ENCODE results near the gene PMS1. TPM values are rescaled to one million over a fixed set of nuclear protein-coding genes. Genes with fewer than 3 reads are reported as not detected.

The PMS1 gene
- total RNA-seq, 8 experiments from 2014 or later, result 22.6 to 37.4 (median 25.9) TPM

DNA sequence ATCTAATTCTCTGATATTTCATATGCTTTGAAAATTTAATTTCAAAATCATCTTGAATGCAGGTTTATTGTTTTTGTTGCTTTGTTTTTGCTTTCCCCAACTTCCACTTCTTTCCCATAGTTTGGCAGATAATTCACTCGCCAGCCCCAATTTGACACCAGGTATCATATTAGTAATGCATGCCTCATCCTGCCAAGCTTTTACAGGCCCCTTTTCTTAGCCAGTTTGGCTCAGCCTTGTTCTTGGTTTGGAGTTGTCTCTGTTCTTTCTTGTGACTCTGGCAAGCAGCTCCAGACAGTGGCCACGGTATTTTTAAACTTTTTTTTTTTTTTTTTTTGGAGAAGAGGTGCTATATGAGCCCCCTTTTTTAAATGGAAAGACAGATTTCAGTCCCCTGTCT, 65.3 kb downstream of the PMS1 start:
- Histone ChIP-seq H3K4me1 (replicated peaks in 1 of 2) (no peaks in the 10 kb centered on the region), H3K4me3 (no peak overlapping the region), H3K27ac (no peak overlapping the region)
- ATAC-seq (replicated peaks in 6 of 8), result no peak
- WGBS, 10 experiments, result 50 to 100% (median 95%) methylated on average over 1 to 2 of the region's 2 CpGs; no CpG with 5 or more reads in 1 of the 10 experiments
- in situ Hi-C loops (cut with MboI; ENCODE audit: low pct_unique_long_range_greater_than_20kb in 2 of 9, low sequenced_read_pairs in 9 of 9, unreplicated experiment in 9 of 9), result no loop called here

- Histone ChIP-seq H3K4me1 (replicated peaks in 1 of 2) (no peaks in the 10 kb centered on the region), H3K4me3 (no peak overlapping the region), H3K27ac (no peak overlapping the region)
- WGBS, 10 experiments, result 17 to 67% (median 56%) methylated on average over 1 of the region's 1 CpG; no CpG with 5 or more reads in 4 of the 10 experiments
- in situ Hi-C loops (cut with MboI; ENCODE audit: low pct_unique_long_range_greater_than_20kb in 2 of 9, low sequenced_read_pairs in 9 of 9, unreplicated experiment in 9 of 9), result no loop called here
- ATAC-seq (replicated peaks in 6 of 8), result peak in 1 of 8 experiments; percentile 22
Observed at GRCh38 chr2:189851174-189851826, 67.0 kb downstream of the PMS1 start.

DNA sequence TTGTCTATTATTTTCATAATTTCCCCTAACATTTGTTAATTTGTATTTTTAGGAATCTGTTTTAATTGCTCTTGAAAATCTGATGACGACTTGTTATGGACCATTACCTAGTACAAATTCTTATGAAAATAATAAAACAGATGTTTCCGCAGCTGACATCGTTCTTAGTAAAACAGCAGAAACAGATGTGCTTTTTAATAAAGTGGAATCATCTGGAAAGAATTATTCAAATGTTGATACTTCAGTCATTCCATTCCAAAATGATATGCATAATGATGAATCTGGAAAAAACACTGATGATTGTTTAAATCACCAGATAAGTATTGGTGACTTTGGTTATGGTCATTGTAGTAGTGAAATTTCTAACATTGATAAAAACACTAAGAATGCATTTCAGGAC, 69.9 kb downstream of the PMS1 start:
- ATAC-seq (replicated peaks in 6 of 8), result no peak

GRCh38 chr2:189854940-189855339, 70.7 kb downstream of the PMS1 start:
- ATAC-seq (replicated peaks in 6 of 8), result no peak
- in situ Hi-C loops (cut with MboI; ENCODE audit: low pct_unique_long_range_greater_than_20kb in 2 of 9, low sequenced_read_pairs in 9 of 9, unreplicated experiment in 9 of 9), result no loop called here
- Histone ChIP-seq H3K4me1 (replicated peaks in 1 of 2) (no peaks in the 10 kb centered on the region), H3K4me3 (no peak overlapping the region), H3K27ac (no peak overlapping the region)
- 90 to 100% (median 97%) methylated on average over 2 to 3 of the region's 3 CpGs; no CpG with 5 or more reads in 1 of the 10 experiments for WGBS, 10 experiments

More for the DNA sequence above, 69.9 kb downstream of the PMS1 start:
- Histone ChIP-seq H3K27ac (no peak overlapping the region), H3K4me1 (replicated peaks in 1 of 2) (no peaks in the 10 kb centered on the region), H3K4me3 (no peak overlapping the region)
- in situ Hi-C loops (cut with MboI; ENCODE audit: low pct_unique_long_range_greater_than_20kb in 2 of 9, low sequenced_read_pairs in 9 of 9, unreplicated experiment in 9 of 9), result no loop called here
- 15 to 100% (median 95%) methylated on average over 1 to 3 of the region's 3 CpGs; no CpG with 5 or more reads in 1 of the 10 experiments for WGBS, 10 experiments

GRCh38 chr2:189858291-189858690, 74.0 kb downstream of the PMS1 start:
- Histone ChIP-seq H3K4me1 (replicated peaks in 1 of 2) (no peaks in the 10 kb centered on the region), H3K4me3 (no peak overlapping the region), H3K27ac (no peak overlapping the region)
- in situ Hi-C loops (cut with MboI; ENCODE audit: low pct_unique_long_range_greater_than_20kb in 2 of 9, low sequenced_read_pairs in 9 of 9, unreplicated experiment in 9 of 9), result no loop called here
- 0 to 100% (median 81%) methylated on average over 1 of the region's 1 CpG; no CpG with 5 or more reads in 2 of the 10 experiments for WGBS, 10 experiments
- no peak for ATAC-seq (replicated peaks in 6 of 8)

- no peak for ATAC-seq (replicated peaks in 6 of 8)
- H3K27ac ChIP-seq, result no peak overlapping the region
- in situ Hi-C loops (cut with MboI; ENCODE audit: low pct_unique_long_range_greater_than_20kb in 2 of 9, low sequenced_read_pairs in 9 of 9, unreplicated experiment in 9 of 9), result no loop called here
- no peak overlapping the region for H3K4me3 ChIP-seq
- H3K4me1 ChIP-seq (replicated peaks in 1 of 2), result no peaks in the 10 kb centered on the region
Observed at GRCh38 chr2:189860161-189860560, 75.9 kb downstream of the PMS1 start.

DNA sequence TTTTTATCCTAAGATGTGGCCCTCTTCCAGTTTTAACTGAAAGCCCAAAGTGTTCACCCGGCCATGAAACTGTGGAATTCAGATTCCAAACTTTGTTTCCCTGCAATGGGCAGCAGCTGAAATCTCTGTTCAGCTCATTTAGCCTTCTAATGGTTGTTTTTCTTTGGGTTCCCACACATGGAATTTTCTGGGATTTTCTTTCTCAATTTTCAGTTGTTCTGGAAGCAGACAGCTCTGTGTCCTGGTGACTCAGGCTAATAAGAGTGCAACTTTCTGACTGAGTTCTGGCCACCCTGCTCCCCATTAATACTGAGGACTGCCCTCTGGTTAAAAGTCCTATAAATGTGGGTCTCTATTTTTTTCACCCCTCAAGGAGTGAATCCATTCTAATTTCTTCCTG, 78.5 kb downstream of the PMS1 start:
- Histone ChIP-seq H3K4me3 (no peak overlapping the region), H3K4me1 (replicated peaks in 1 of 2) (no peaks in the 10 kb centered on the region), H3K27ac (no peak overlapping the region)
- ATAC-seq (replicated peaks in 6 of 8), result no peak
- in situ Hi-C loops (cut with MboI; ENCODE audit: low pct_unique_long_range_greater_than_20kb in 2 of 9, low sequenced_read_pairs in 9 of 9, unreplicated experiment in 9 of 9), result no loop called here
- WGBS, 10 experiments, result 64 to 100% (median 100%) methylated on average over 1 of the region's 1 CpG; no CpG with 5 or more reads in 3 of the 10 experiments

GRCh38 chr2:189865826-189866225, 81.6 kb downstream of the PMS1 start:
- Histone ChIP-seq H3K27ac (no peak overlapping the region), H3K4me1 (replicated peaks in 1 of 2) (no peaks in the 10 kb centered on the region), H3K4me3 (no peak overlapping the region)
- in situ Hi-C loops (cut with MboI; ENCODE audit: low pct_unique_long_range_greater_than_20kb in 2 of 9, low sequenced_read_pairs in 9 of 9, unreplicated experiment in 9 of 9), result no loop called here
- ATAC-seq (replicated peaks in 6 of 8), result no peak
- 83 to 100% (median 100%) methylated on average over 1 of the region's 1 CpG for WGBS, 10 experiments

DNA sequence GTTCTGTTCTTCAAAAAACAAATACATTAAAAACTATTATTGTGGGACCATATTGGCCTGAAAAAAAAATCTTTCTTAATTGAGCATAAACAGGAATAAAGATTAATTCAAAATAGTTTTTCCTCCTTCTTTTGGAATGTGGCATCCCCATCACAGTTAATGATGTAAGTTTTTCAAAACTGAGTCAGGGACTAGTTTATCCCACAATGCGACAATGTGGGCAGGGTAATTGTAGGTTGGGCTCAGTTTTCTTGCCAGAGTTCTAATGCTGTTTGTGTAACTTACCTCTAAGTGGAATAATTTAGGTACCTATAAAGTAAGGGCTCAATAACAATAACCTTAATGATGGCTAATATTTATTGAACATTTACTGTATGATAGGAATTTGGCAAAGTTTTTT, 82.0 kb downstream of the PMS1 start:
- in situ Hi-C loops (cut with MboI; ENCODE audit: low pct_unique_long_range_greater_than_20kb in 2 of 9, low sequenced_read_pairs in 9 of 9, unreplicated experiment in 9 of 9), result no loop called here
- Histone ChIP-seq H3K4me3 (no peak overlapping the region), H3K27ac (no peak overlapping the region), H3K4me1 (replicated peaks in 1 of 2) (no peaks in the 10 kb centered on the region)
- no peak for ATAC-seq (replicated peaks in 6 of 8)
- WGBS, 10 experiments, result 57 to 100% (median 88%) methylated on average over 1 of the region's 1 CpG; no CpG with 5 or more reads in 4 of the 10 experiments

DNA sequence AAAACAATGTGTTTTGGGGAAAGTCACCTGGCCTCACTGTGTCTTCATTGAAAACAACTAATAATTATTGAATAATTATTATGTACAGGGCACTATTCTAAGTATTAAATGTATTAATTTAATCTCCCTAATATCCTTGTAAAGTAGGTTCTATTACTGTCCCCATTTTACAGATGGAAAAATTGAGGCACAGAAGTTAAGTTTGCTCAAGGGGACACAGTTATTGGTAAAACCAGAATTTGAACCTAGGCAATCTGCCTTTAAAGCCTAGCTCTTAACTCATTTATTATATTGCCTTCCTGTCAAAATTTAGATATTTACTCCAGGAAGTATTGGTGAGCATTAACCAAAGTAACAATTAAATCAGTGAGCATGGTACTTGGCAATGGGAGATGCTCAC, 84.6 kb downstream of the PMS1 start:
- in situ Hi-C loops (cut with MboI; ENCODE audit: low pct_unique_long_range_greater_than_20kb in 2 of 9, low sequenced_read_pairs in 9 of 9, unreplicated experiment in 9 of 9), result no loop called here
- H3K4me1 ChIP-seq (replicated peaks in 1 of 2), result no peaks in the 10 kb centered on the region
- no peak overlapping the region for H3K27ac ChIP-seq
- no peak for ATAC-seq (replicated peaks in 6 of 8)
- no peak overlapping the region for H3K4me3 ChIP-seq

GRCh38 chr2:189870381-189871085, 86.3 kb downstream of the PMS1 start:
- no peak for ATAC-seq (replicated peaks in 6 of 8)
- in situ Hi-C loops (cut with MboI; ENCODE audit: low pct_unique_long_range_greater_than_20kb in 2 of 9, low sequenced_read_pairs in 9 of 9, unreplicated experiment in 9 of 9), result no loop called here
- Histone ChIP-seq H3K27ac (no peak overlapping the region), H3K4me3 (no peak overlapping the region), H3K4me1 (replicated peaks in 1 of 2) (no peaks in the 10 kb centered on the region)
- 91 to 100% (median 95%) methylated on average over 1 to 5 of the region's 5 CpGs for whole genome bisulfite sequencing, 10 experiments

DNA sequence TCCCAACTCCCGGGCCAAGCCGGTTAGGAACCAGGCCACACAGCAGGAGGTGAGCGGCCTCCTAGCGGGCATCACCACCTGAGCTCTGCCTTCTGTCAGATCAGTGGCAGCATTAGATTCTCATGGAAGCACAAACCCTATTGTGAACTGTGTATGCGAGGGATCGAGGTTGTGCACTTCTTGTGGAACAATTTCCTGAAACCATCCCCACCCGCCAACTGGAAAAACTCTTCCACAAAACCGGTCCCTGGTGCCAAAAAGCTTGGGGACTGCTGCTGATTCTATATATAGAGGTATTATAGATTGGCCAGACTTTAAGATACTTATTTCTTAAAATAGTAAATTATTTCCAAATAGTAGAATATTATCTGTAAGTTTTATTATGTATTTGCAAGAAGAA, 89.4 kb downstream of the PMS1 start:
- in situ Hi-C loops (cut with MboI; ENCODE audit: low pct_unique_long_range_greater_than_20kb in 2 of 9, low sequenced_read_pairs in 9 of 9, unreplicated experiment in 9 of 9), result no loop called here
- H3K27ac ChIP-seq, result no peak overlapping the region
- H3K4me3 ChIP-seq, result no peak overlapping the region
- H3K4me1 ChIP-seq (replicated peaks in 1 of 2), result no peaks in the 10 kb centered on the region
- WGBS, 10 experiments, result 80 to 100% (median 94%) methylated on average over 1 to 8 of the region's 8 CpGs; no CpG with 5 or more reads in 2 of the 10 experiments
- ATAC-seq (replicated peaks in 6 of 8), result no peak

- H3K4me1 ChIP-seq (replicated peaks in 1 of 2), result no peaks in the 10 kb centered on the region
- ATAC-seq (replicated peaks in 6 of 8), result no peak
- in situ Hi-C loops (cut with MboI; ENCODE audit: low pct_unique_long_range_greater_than_20kb in 2 of 9, low sequenced_read_pairs in 9 of 9, unreplicated experiment in 9 of 9), result no loop called here
- H3K27ac ChIP-seq, result no peak overlapping the region
- 86 to 99% (median 93%) methylated on average over 2 to 4 of the region's 4 CpGs for WGBS, 10 experiments
- no peak overlapping the region for H3K4me3 ChIP-seq
Observed at GRCh38 chr2:189874586-189875320, 90.5 kb downstream of the PMS1 start.

Measured in motor neuron (in vitro differentiated cells).